CD4-positive, alpha-beta T cell (primary cell): Measurements from ENCODE around the gene DUS1L. TPM values are rescaled to one million over a fixed set of nuclear protein-coding genes. Genes with fewer than 3 reads are reported as not detected.
A peak's percentile ranks its signal among the peaks of the same experiment; 100 is the strongest.

Experiments
- ATAC-seq: fragments of 200-7000 bp; cut with Tn5 transposase; one replicate; pipeline ENCODE4 v1.10.0; 2022; ENCODE audit warnings: mild to moderate bottlenecking; ENCODE audit not compliant: poor library complexity
- CTCF ChIA-PET: fragments of 350-600 bp; sonication (Branson Sonifier 250); formaldehyde crosslinking; loops from one replicate; lab custom pipeline; 2021; ENCODE audit warnings: antibody characterized with exemption, inconsistent platforms; lab: Charles Lee
- POLR2A ChIA-PET: fragments of 350-600 bp; sonication (Branson Sonifier 250); formaldehyde crosslinking; loops from one replicate; lab custom pipeline; 2021; ENCODE audit warnings: antibody characterized with exemption, inconsistent platforms; lab: Charles Lee
- DNase-seq, 14 experiments: peaks; one replicate each; pipeline ENCODE4 v3.0.0-alpha.2; 2013 to 2020; ENCODE audit warnings: mixed read lengths in 2 of 14
- H3K27ac ChIP-seq, 2 donors: one replicate each; pipeline versions ENCODE4 v1.5.1 to v1.7.0; 2013; ENCODE audit warnings: low read length in 2 of 2, low read depth in 1 of 2, mild to moderate bottlenecking in 1 of 2
- H3K27me3 ChIP-seq, 2 experiments: 1 replicate in 1 of 2; 2 replicates in 1 of 2; pipeline versions ENCODE4 v1.6.1 to v1.7.0; 2013; ENCODE audit warnings: low read length in 2 of 2, control low read depth in 1 of 2, mild to moderate bottlenecking in 1 of 2, moderate library complexity in 1 of 2; ENCODE audit not compliant: insufficient read depth in 2 of 2, control insufficient read depth in 1 of 2
- H3K36me3 ChIP-seq: one replicate; pipeline ENCODE4 v1.6.1; 2013; ENCODE audit warnings: low read length, control low read depth; ENCODE audit not compliant: insufficient read depth
- H3K4me1 ChIP-seq: one replicate; pipeline ENCODE4 v1.6.1; 2013; ENCODE audit warnings: low read length, control low read depth; ENCODE audit not compliant: insufficient read depth
- H3K4me3 ChIP-seq: one replicate; pipeline ENCODE4 v1.5.1; 2013; ENCODE audit warnings: mild to moderate bottlenecking, low read length, moderate library complexity
- H3K9me3 ChIP-seq, 2 experiments: 1 replicate in 1 of 2; 2 replicates in 1 of 2; pipeline versions ENCODE4 v1.6.1 to v1.7.0; 2013; ENCODE audit warnings: low read length in 2 of 2, mild to moderate bottlenecking in 2 of 2, control low read depth in 1 of 2, moderate library complexity in 1 of 2; ENCODE audit not compliant: control insufficient read depth in 1 of 2, insufficient read depth in 1 of 2
- H3K27ac Mint-ChIP-seq: one replicate; pipeline ENCODE4 v1.8.0; 2020; ENCODE audit warnings: mixed read lengths
- H3K27me3 Mint-ChIP-seq: one replicate; pipeline ENCODE4 v1.8.0; 2021; ENCODE audit warnings: mixed read lengths
- H3K36me3 Mint-ChIP-seq: one replicate; pipeline ENCODE4 v1.8.0; 2021; ENCODE audit warnings: low read depth, mixed read lengths
- H3K4me1 Mint-ChIP-seq: one replicate; pipeline ENCODE4 v1.8.0; 2021; ENCODE audit warnings: low read depth, mixed read lengths
- H3K4me3 Mint-ChIP-seq: one replicate; pipeline ENCODE4 v1.8.0; 2020; ENCODE audit warnings: mild to moderate bottlenecking, mixed read lengths
- H3K9me3 Mint-ChIP-seq: one replicate; pipeline ENCODE4 v1.8.0; 2020; ENCODE audit warnings: mixed read lengths
- intact Hi-C, 2 experiments: fragments of 100-400 bp; cut with DNase I in 1 of 2; cut with micrococcal nuclease in 1 of 2; formaldehyde crosslinking; loops; one replicate each; pipeline versions ENCODE4 v1.15.1 to v1.9.0; 2023 to 2025; cut with DNase I, micrococcal nuclease
- total RNA-seq, 174 experiments: library from RNA in 2 of 174; stranded (reverse) in 2 of 174; gene quantifications; one replicate each; pipeline ENCODE4 v1.2.3 and lab custom pipeline; 2021 to 2026
- TF ChIP-seq, protein P1 (sequence below): fragments of 200-600 bp; IDR thresholded peaks from one replicate; pipeline ENCODE4 v1.8.0; 2022; ENCODE audit warnings: antibody characterized with exemption, mild to moderate bottlenecking

Gene DUS1L
- total RNA-seq, 2 experiments from 2014 or later = 160 to 163 TPM

- DNase-seq (peak; percentile 73 to 92 (median 81)), ATAC-seq (peak; percentile 85)
- H3K9me3 ChIP-seq = no peaks in the 10 kb centered on the region
- no peaks in the 10 kb centered on the region for H3K9me3 Mint-ChIP-seq
- TF ChIP-seq, protein P1, sequence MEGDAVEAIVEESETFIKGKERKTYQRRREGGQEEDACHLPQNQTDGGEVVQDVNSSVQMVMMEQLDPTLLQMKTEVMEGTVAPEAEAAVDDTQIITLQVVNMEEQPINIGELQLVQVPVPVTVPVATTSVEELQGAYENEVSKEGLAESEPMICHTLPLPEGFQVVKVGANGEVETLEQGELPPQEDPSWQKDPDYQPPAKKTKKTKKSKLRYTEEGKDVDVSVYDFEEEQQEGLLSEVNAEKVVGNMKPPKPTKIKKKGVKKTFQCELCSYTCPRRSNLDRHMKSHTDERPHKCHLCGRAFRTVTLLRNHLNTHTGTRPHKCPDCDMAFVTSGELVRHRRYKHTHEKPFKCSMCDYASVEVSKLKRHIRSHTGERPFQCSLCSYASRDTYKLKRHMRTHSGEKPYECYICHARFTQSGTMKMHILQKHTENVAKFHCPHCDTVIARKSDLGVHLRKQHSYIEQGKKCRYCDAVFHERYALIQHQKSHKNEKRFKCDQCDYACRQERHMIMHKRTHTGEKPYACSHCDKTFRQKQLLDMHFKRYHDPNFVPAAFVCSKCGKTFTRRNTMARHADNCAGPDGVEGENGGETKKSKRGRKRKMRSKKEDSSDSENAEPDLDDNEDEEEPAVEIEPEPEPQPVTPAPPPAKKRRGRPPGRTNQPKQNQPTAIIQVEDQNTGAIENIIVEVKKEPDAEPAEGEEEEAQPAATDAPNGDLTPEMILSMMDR = peak; percentile 97
- H3K4me3 ChIP-seq = peak overlapping the region; percentile 53
- intact Hi-C loops = loop anchor here (1.0 to 10.0 kb wide), 9 partner anchors 68 to 524 kb away; partner anchors contain the start of genes FASN (in 1 of the 2), HEXD (in 1 of the 2) and OGFOD3 (in 1 of the 2)
- no peak overlapping the region for H3K27ac ChIP-seq
- CTCF ChIA-PET = interaction anchor here (0.6 to 2.6 kb wide), 39 partner anchors 10 to 617 kb away, joined by 3 to 19 read pairs (median 4); partner anchors contain the start of genes FASN, GPS1, NOTUM and RFNG
- H3K4me1 ChIP-seq = peaks cover 28% of the 10 kb centered on the region
- H3K4me3 Mint-ChIP-seq = peak overlapping the region; percentile 91
- H3K27me3 Mint-ChIP-seq = no peaks in the 10 kb centered on the region
- H3K27me3 ChIP-seq = no peaks in the 10 kb centered on the region
- H3K4me1 Mint-ChIP-seq = peaks cover 21% of the 10 kb centered on the region
- no peak overlapping the region for H3K27ac Mint-ChIP-seq
- POLR2A ChIA-PET = interaction anchor here (0.6 to 2.5 kb wide), 20 partner anchors 8 to 1225 kb away, joined by 3 to 12 read pairs (median 4); partner anchors contain the start of genes CENPX, DUS1L and LRRC45
- no peaks in the 10 kb centered on the region for H3K36me3 ChIP-seq
- peaks cover 8% of the 10 kb centered on the region for H3K36me3 Mint-ChIP-seq
Observed at GRCh38 chr17:82030470-82031302, 34.9 kb downstream of the DUS1L start.

- intact Hi-C loops = loop anchor here (1.0 to 10.0 kb wide), 9 partner anchors 69 to 525 kb away; partner anchors contain the start of genes FASN (in 1 of the 2), HEXD (in 1 of the 2) and OGFOD3 (in 1 of the 2)
- H3K9me3 Mint-ChIP-seq = no peaks in the 10 kb centered on the region
- TF ChIP-seq, protein P1 = no peak
- no peak overlapping the region for H3K27ac Mint-ChIP-seq
- no peak for ATAC-seq
- DNase-seq = peak in 1 of 14 experiments; percentile 56
- H3K4me1 Mint-ChIP-seq = peaks cover 14% of the 10 kb centered on the region
- Histone ChIP-seq H3K4me3 (no peak overlapping the region), H3K9me3 (no peaks in the 10 kb centered on the region), H3K27me3 (no peaks in the 10 kb centered on the region), H3K4me1 (peaks cover 28% of the 10 kb centered on the region), H3K36me3 (no peaks in the 10 kb centered on the region), H3K27ac (no peak overlapping the region)
- peaks cover 2% of the 10 kb centered on the region for H3K36me3 Mint-ChIP-seq
- no peak overlapping the region for H3K4me3 Mint-ChIP-seq
- ChIA-PET CTCF (interaction anchor here (0.7 to 2.6 kb wide), 27 partner anchors 9 to 617 kb away, joined by 3 to 19 read pairs (median 4); partner anchors contain the start of genes FASN, GPS1, NOTUM and RFNG), POLR2A (interaction anchor here (0.6 to 2.3 kb wide), 16 partner anchors 9 to 301 kb away, joined by 3 to 10 read pairs (median 4); partner anchors contain the start of gene DUS1L)
- H3K27me3 Mint-ChIP-seq = no peaks in the 10 kb centered on the region
Observed at GRCh38 chr17:82029990-82030469, 35.6 kb downstream of the DUS1L start.

DNA sequence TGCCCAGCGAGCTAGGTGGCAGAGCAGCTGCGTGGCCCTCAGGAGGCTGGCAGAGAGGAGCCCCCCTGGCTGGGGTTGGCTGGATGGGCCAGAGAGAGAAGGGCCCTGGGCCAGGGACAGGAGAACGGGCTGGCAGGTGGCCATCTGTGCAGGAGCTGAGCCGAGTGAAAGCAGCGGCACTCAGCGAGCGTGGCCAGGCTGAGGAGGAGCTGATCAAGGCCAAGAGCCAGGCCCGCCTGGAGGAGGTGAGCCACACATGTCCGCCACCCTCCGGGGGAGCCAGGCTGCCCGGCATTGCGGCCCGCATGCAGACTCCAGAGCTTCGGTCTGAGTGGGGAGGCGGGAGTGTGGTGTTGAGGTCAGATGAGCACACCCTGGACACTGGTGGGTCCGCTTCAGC is 36.2 kb downstream of the DUS1L start:
- ChIA-PET POLR2A (interaction anchor here (0.6 to 1.9 kb wide), 6 partner anchors 13 to 269 kb away, joined by 3 to 10 read pairs (median 4); no protein-coding TSS in a partner anchor), CTCF (interaction anchor here (0.9 to 2.6 kb wide), 5 partner anchors 9 to 125 kb away, joined by 3 to 19 read pairs (median 12); no protein-coding TSS in a partner anchor)
- Mint-ChIP-seq H3K4me3 (peak overlapping the region; percentile 51), H3K27me3 (no peaks in the 10 kb centered on the region), H3K27ac (no peak overlapping the region), H3K4me1 (peaks cover 11% of the 10 kb centered on the region), H3K9me3 (no peaks in the 10 kb centered on the region), H3K36me3 (no peaks in the 10 kb centered on the region)
- Histone ChIP-seq H3K9me3 (no peaks in the 10 kb centered on the region), H3K27me3 (no peaks in the 10 kb centered on the region), H3K4me1 (peaks cover 33% of the 10 kb centered on the region), H3K36me3 (no peaks in the 10 kb centered on the region), H3K4me3 (no peak overlapping the region), H3K27ac (no peak overlapping the region)
- ATAC-seq (no peak), DNase-seq (no peak)
- TF ChIP-seq, protein P1 = no peak
- intact Hi-C loops = no loop called here
